IMR-90 (cell line): ENCODE measurements around the gene FAF2.

Experiments
- CEBPB ChIP-seq: IDR thresholded peaks from 2 replicates; pipeline ENCODE4 v1.6.1; 2012; ENCODE audit warnings: low read depth, low read length, improper control_type of control experiment
- CTCF ChIP-seq: conservative IDR thresholded peaks from 2 replicates; pipeline ENCODE4 v1.5.1; 2012; ENCODE audit warnings: mild to moderate bottlenecking, low read depth, low read length, improper control_type of control experiment
- MXI1 ChIP-seq: IDR thresholded peaks from 2 replicates; pipeline ENCODE4 v1.6.1; 2012; ENCODE audit warnings: low read depth, mild to moderate bottlenecking, low read length, moderate library complexity, borderline replicate concordance
- NFE2L2 ChIP-seq: fragments of 150-350 bp; IDR thresholded peaks from 2 replicates; pipeline ENCODE4 v1.6.1; 2016; ENCODE audit warnings: low read depth, mild to moderate bottlenecking, low read length
- RCOR1 ChIP-seq: IDR thresholded peaks from 2 replicates; pipeline ENCODE4 v1.6.1; 2012; ENCODE audit warnings: mild to moderate bottlenecking, low read length, improper control_type of control experiment; ENCODE audit not compliant: insufficient replicate concordance
- RFX5 ChIP-seq: IDR thresholded peaks from 2 replicates; pipeline ENCODE4 v1.8.0; 2012; ENCODE audit warnings: low read depth, mild to moderate bottlenecking, low read length, moderate library complexity

DNA sequence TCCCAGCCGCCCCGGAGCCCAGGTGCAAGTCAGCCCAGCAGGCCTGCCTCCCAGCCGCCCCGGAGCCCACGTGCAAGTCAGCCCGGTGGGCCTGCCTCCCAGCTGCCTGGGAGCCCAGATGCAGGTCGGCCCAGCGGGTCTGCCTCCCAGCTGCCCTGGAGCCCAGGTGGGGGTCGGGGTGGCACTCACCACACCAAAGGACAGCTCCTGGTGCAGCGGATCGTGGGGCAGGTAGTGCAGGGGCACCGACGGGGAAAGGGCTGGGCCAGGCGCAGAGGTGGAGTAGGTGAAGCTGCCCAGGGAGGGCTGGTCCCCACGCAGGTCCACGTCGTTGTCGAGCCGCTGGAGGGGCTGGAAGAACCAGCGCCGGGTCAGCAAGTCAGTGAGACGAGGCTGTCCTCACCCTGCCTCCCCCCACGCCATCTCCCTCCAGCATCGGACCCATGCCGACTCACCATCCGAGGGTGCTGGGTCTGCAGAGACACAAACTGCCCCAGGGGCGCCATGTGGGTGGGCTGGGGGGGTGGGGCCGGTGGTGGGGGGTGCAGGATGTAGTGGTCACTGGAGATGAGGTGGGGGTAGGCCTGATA is 82.3 kb downstream of the FAF2 start:
- TF ChIP-seq CTCF (no peak), CEBPB (no peak), RFX5 (no peak), RCOR1 (no peak), NFE2L2 (no peak), MXI1 (no peak)
